Measurements from ENCODE around the gene ABCA10.

DNA sequence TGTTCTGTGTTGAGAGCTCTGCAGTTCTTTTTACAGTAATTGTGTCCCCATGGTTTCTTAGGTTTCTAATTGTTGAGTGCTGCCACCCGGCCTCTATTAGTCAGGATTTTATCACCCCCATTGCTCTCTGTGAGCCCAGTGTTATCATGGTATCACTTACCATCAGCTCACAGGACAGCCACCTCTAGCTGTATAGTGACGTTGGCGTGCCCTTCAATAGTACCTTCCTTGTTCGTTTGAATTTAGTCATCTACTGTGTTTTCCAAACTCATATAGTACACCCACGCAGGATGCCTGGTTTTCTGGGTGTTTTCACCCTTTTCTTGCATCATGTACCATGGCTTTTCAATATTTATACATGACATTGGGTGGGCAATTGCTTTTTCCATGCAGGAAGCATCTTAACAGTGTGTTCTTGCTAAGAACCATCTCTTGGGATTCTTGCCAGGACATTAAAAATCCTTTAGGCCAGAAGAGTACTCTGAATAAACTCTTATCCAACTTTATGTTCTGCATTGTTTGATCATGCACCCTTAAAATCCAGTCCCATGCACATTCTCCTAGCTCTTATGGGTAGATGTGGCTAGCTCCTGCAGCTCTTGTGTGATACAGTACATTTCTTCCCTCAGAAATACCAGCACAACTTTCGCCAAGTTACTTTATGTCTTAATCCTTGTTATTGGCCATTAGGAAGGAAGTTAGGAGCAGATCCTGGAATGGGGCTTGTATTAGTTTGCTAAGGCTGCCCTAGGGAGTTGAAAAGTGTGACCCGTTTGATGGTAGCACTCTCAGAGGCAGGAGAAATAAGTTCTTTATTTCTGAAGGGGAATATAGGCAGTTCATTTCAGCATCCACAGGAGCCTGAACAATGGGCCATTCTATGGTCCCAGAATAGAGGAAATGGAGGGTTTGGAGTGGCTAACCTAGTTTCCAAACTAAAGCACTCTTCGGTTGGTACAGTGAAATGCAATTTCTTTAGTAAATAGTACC, 11.3 kb upstream of the ABCA10 start:
- TF ChIP-seq, protein P1, sequence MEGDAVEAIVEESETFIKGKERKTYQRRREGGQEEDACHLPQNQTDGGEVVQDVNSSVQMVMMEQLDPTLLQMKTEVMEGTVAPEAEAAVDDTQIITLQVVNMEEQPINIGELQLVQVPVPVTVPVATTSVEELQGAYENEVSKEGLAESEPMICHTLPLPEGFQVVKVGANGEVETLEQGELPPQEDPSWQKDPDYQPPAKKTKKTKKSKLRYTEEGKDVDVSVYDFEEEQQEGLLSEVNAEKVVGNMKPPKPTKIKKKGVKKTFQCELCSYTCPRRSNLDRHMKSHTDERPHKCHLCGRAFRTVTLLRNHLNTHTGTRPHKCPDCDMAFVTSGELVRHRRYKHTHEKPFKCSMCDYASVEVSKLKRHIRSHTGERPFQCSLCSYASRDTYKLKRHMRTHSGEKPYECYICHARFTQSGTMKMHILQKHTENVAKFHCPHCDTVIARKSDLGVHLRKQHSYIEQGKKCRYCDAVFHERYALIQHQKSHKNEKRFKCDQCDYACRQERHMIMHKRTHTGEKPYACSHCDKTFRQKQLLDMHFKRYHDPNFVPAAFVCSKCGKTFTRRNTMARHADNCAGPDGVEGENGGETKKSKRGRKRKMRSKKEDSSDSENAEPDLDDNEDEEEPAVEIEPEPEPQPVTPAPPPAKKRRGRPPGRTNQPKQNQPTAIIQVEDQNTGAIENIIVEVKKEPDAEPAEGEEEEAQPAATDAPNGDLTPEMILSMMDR (IDR thresholded peaks at IDR 0.05; ENCODE audit: low read depth, low read length, missing input control), result no peak
- TF ChIP-seq, protein P2, sequence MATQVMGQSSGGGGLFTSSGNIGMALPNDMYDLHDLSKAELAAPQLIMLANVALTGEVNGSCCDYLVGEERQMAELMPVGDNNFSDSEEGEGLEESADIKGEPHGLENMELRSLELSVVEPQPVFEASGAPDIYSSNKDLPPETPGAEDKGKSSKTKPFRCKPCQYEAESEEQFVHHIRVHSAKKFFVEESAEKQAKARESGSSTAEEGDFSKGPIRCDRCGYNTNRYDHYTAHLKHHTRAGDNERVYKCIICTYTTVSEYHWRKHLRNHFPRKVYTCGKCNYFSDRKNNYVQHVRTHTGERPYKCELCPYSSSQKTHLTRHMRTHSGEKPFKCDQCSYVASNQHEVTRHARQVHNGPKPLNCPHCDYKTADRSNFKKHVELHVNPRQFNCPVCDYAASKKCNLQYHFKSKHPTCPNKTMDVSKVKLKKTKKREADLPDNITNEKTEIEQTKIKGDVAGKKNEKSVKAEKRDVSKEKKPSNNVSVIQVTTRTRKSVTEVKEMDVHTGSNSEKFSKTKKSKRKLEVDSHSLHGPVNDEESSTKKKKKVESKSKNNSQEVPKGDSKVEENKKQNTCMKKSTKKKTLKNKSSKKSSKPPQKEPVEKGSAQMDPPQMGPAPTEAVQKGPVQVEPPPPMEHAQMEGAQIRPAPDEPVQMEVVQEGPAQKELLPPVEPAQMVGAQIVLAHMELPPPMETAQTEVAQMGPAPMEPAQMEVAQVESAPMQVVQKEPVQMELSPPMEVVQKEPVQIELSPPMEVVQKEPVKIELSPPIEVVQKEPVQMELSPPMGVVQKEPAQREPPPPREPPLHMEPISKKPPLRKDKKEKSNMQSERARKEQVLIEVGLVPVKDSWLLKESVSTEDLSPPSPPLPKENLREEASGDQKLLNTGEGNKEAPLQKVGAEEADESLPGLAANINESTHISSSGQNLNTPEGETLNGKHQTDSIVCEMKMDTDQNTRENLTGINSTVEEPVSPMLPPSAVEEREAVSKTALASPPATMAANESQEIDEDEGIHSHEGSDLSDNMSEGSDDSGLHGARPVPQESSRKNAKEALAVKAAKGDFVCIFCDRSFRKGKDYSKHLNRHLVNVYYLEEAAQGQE (IDR thresholded peaks at IDR 0.05), result no peak
- no peak for TF ChIP-seq TAF1 (conservative IDR thresholded peaks at IDR 0.05)
- TF ChIP-seq RXRA (IDR thresholded peaks at IDR 0.05), result no peak

Data from liver (tissue), 3 donors.